ENCODE results near the gene LCE3E.

GRCh38 chr1:152533327-152533938 lies 33.1 kb downstream of the LCE3E start:
- TF ChIP-seq POLR2A (IDR thresholded peaks at IDR 0.05; ENCODE audit: low read length) (no peak), GATA1 (IDR thresholded peaks at IDR 0.05; ENCODE audit: low read depth, low read length) (no peak)

Measured in erythroblast (primary cell).